Skeletal muscle tissue (tissue), 1 donor: ENCODE data around the gene MRPS10. TPM values are rescaled to one million over a fixed set of nuclear protein-coding genes. Genes with fewer than 3 reads are reported as not detected.

ENCODE experiments used
- total RNA-seq: library from RNA; depleted of rRNA; stranded (reverse); fragments of >200 nt; gene quantifications from one replicate; pipeline ENCODE4 v1.2.3, GENCODE V29; 2014

Gene MRPS10
- total RNA-seq, 1 donor from 2014 or later: 45.9 TPM

Other genes starting within 250 kb of the MRPS10 start
- gene TAF8, start 167.3 kb downstream of the MRPS10 start, total RNA-seq: 17.2 TPM
- under 0.01 TPM for gene C6orf132, start 75.2 kb downstream of the MRPS10 start, total RNA-seq
- gene GUCA1A, start 44.5 kb downstream of the MRPS10 start, total RNA-seq: not detected
- 1.6 TPM for gene GUCA1B, start 22.9 kb downstream of the MRPS10 start, total RNA-seq
- gene TRERF1, start 234.1 kb upstream of the MRPS10 start, total RNA-seq: 3.7 TPM